ENCODE data around the gene FSTL3.
"Not testable (repeated sequence)": the region's sequence is repeated elsewhere in the genome, so short reads cannot be mapped to it uniquely, and the experiment has no call there.

FSTL3 gene

GRCh38 chr19:662962-663681, 13.1 kb upstream of the FSTL3 start, which contains the start of gene RNF126:
RNF126 (minus strand) TSS chr19:663214; CDS start chr19:663121, 93 bp downstream.
- TF ChIP-seq CTCF (IDR thresholded peaks at IDR 0.05; ENCODE audit: low read depth, low read length, missing control alignments), result no peak
- H3K4me3 ChIP-seq (ENCODE audit: low read depth, low read length), result peak within 1 kb of the TSS; percentile 88
- in situ Hi-C loops (cut with HindIII; ENCODE audit: low pct_ligation_motif_present, low sequenced_read_pairs), result no loop called here
- H3K27me3 ChIP-seq (replicated peaks), result no peaks in the 10 kb centered on the region
- H3K36me3 ChIP-seq (replicated peaks), result peaks cover 4% of the 10 kb centered on the region
- H3K27ac ChIP-seq, result peak within 1 kb of the TSS; percentile 87
- peak; percentile 86 for DNase-seq

GRCh38 chr19:663682-664117, 12.5 kb upstream of the FSTL3 start:
- DNase-seq, result no peak
- Histone ChIP-seq H3K36me3 (replicated peaks) (peaks cover 1% of the 10 kb centered on the region), H3K27ac (peak overlapping the region; percentile 49), H3K27me3 (replicated peaks) (no peaks in the 10 kb centered on the region), H3K4me3 (ENCODE audit: low read depth, low read length) (peak overlapping the region; percentile 52)
- in situ Hi-C loops (cut with HindIII; ENCODE audit: low pct_ligation_motif_present, low sequenced_read_pairs), result no loop called here
- TF ChIP-seq CTCF (IDR thresholded peaks at IDR 0.05; ENCODE audit: low read depth, low read length, missing control alignments), result no peak

GRCh38 chr19:664913-665443, 11.2 kb upstream of the FSTL3 start:
- no peak overlapping the region for H3K27ac ChIP-seq
- no peaks in the 10 kb centered on the region for H3K27me3 ChIP-seq (replicated peaks)
- H3K4me3 ChIP-seq (ENCODE audit: low read depth, low read length), result no peak overlapping the region
- in situ Hi-C loops (cut with HindIII; ENCODE audit: low pct_ligation_motif_present, low sequenced_read_pairs), result no loop called here
- DNase-seq, result peak; percentile 65
- no peaks in the 10 kb centered on the region for H3K36me3 ChIP-seq (replicated peaks)
- TF ChIP-seq CTCF (IDR thresholded peaks at IDR 0.05; ENCODE audit: low read depth, low read length, missing control alignments), result peak; percentile 96

GRCh38 chr19:666985-667573, 9.1 kb upstream of the FSTL3 start:
- H3K4me3 ChIP-seq (ENCODE audit: low read depth, low read length); H3K27ac ChIP-seq; DNase-seq; H3K36me3 ChIP-seq (replicated peaks); H3K27me3 ChIP-seq (replicated peaks); in situ Hi-C loops (cut with HindIII; ENCODE audit: low pct_ligation_motif_present, low sequenced_read_pairs): not testable (repeated sequence)

GRCh38 chr19:668675-669434, 7.3 kb upstream of the FSTL3 start:
- H3K36me3 ChIP-seq (replicated peaks); H3K4me3 ChIP-seq (ENCODE audit: low read depth, low read length); in situ Hi-C loops (cut with HindIII; ENCODE audit: low pct_ligation_motif_present, low sequenced_read_pairs); H3K27me3 ChIP-seq (replicated peaks): not testable (repeated sequence)
- H3K27ac ChIP-seq, result peak overlapping the region; percentile 65
- DNase-seq, result peak; percentile 83

GRCh38 chr19:670609-671075, 5.5 kb upstream of the FSTL3 start:
- no peak for DNase-seq
- no peak overlapping the region for H3K4me3 ChIP-seq (ENCODE audit: low read depth, low read length)
- H3K36me3 ChIP-seq (replicated peaks), result no peaks in the 10 kb centered on the region
- H3K27ac ChIP-seq, result no peak overlapping the region
- in situ Hi-C loops (cut with HindIII; ENCODE audit: low pct_ligation_motif_present, low sequenced_read_pairs), result no loop called here
- TF ChIP-seq CTCF (IDR thresholded peaks at IDR 0.05; ENCODE audit: low read depth, low read length, missing control alignments), result peak; percentile 39
- no peaks in the 10 kb centered on the region for H3K27me3 ChIP-seq (replicated peaks)

Measured in brain microvascular endothelial cell (primary cell).